Head of caudate nucleus (tissue), 42 donors: ENCODE measurements around the gene HMG20B.
"Not testable (repeated sequence)": the region's sequence is repeated elsewhere in the genome, so short reads cannot be mapped to it uniquely, and the experiment has no call there.

Source experiments
- DNase-seq, 42 donors: peaks; one replicate each; pipeline versions ENCODE4 v3.0.0 to v3.0.0-alpha.2; 2020 to 2021; ENCODE audit warnings: mixed read lengths in 7 of 42
- intact Hi-C: fragments of 100-400 bp; cut with DNase I; formaldehyde crosslinking; loops from one replicate; pipeline ENCODE4 v1.15.0; 2022

Gene HMG20B

GRCh38 chr19:3572855-3573161, at the start of gene HMG20B:
Gene HMG20B, plus strand, starts transcription at chr19:3572944. Its CDS starts 366 bp downstream, at chr19:3573310.
- DNase-seq: no peak
- intact Hi-C loops: no loop called here

- intact Hi-C loops: no loop called here
- DNase-seq: no peak
Observed at GRCh38 chr19:3523361-3524077, 49.2 kb upstream of the HMG20B start.

GRCh38 chr19:3524078-3524842, 48.5 kb upstream of the HMG20B start:
- intact Hi-C loops: no loop called here
- DNase-seq: no peak

GRCh38 chr19:3524904-3525451, 47.8 kb upstream of the HMG20B start:
- intact Hi-C loops: no loop called here
- no peak for DNase-seq

GRCh38 chr19:3526507-3527237, 46.1 kb upstream of the HMG20B start:
- intact Hi-C loops: no loop called here
- no peak for DNase-seq

- intact Hi-C loops: no loop called here
- no peak for DNase-seq
Observed at GRCh38 chr19:3527238-3527910, 45.4 kb upstream of the HMG20B start.

GRCh38 chr19:3528080-3528479, 44.7 kb upstream of the HMG20B start:
- intact Hi-C loops: no loop called here
- DNase-seq: no peak

- intact Hi-C loops: no loop called here
- DNase-seq: no peak
Observed at GRCh38 chr19:3528539-3529211, 44.1 kb upstream of the HMG20B start.

- DNase-seq, intact Hi-C loops: not testable (repeated sequence)
Observed at GRCh38 chr19:3529299-3529698, 43.4 kb upstream of the HMG20B start.

- intact Hi-C loops: no loop called here
Observed at GRCh38 chr19:3530389-3530788, 42.4 kb upstream of the HMG20B start.

GRCh38 chr19:3531716-3532115, 41.0 kb upstream of the HMG20B start:
- no peak for DNase-seq
- intact Hi-C loops: no loop called here

More at GRCh38 chr19:3530389-3530788, 42.4 kb upstream of the HMG20B start:
- no peak for DNase-seq

GRCh38 chr19:3532154-3532786, 40.5 kb upstream of the HMG20B start:
- intact Hi-C loops: no loop called here

GRCh38 chr19:3533033-3533432, 39.7 kb upstream of the HMG20B start:
- no peak for DNase-seq
- intact Hi-C loops: no loop called here

More at GRCh38 chr19:3532154-3532786, 40.5 kb upstream of the HMG20B start:
- DNase-seq: no peak

- intact Hi-C loops: no loop called here
- DNase-seq: no peak
Observed at GRCh38 chr19:3533563-3534216, 39.1 kb upstream of the HMG20B start.

GRCh38 chr19:3534375-3535234, 38.1 kb upstream of the HMG20B start:
- DNase-seq: no peak
- intact Hi-C loops: no loop called here

- intact Hi-C loops: no loop called here
- no peak for DNase-seq
Observed at GRCh38 chr19:3535235-3535535, 37.6 kb upstream of the HMG20B start.

- DNase-seq: no peak
- intact Hi-C loops: no loop called here
Observed at GRCh38 chr19:3535563-3535965, 37.2 kb upstream of the HMG20B start.
